Heart left ventricle (tissue), 16 donors: Measurements from ENCODE around the gene CEP20. TPM values are rescaled to one million over a fixed set of nuclear protein-coding genes. Genes with fewer than 3 reads are reported as not detected.
A peak's percentile ranks its signal among the peaks of the same experiment; 100 is the strongest.

Experiments
- ATAC-seq, 4 donors: fragments of 200-7000 bp; cut with Tn5 transposase; one replicate each; pipeline ENCODE4 v1.9.1; 2020 to 2022; ENCODE audit warnings: moderate library complexity in 4 of 4, mild to moderate bottlenecking in 3 of 4, moderate number of reproducible peaks in 1 of 4
- DNase-seq, 5 donors: peaks; one replicate each; pipeline ENCODE4 v3.0.0-alpha.2; 2020
- H3K27ac ChIP-seq, 12 donors: fragments of 200-600 bp; sonication (generic) in 4 of 12; one replicate each; pipeline versions ENCODE4 v1.5.0 to v1.8.0; 2016 to 2022; ENCODE audit warnings: mild to moderate bottlenecking in 2 of 12
- H3K27me3 ChIP-seq, 9 donors: fragments of 200-600 bp; sonication (generic) in 2 of 9; one replicate each; pipeline versions ENCODE4 v1.5.1 to v1.8.0; 2016 to 2022; ENCODE audit warnings: mild to moderate bottlenecking in 3 of 9
- H3K36me3 ChIP-seq, 9 donors: fragments of 200-600 bp; sonication (generic) in 2 of 9; one replicate each; pipeline versions ENCODE4 v1.5.0 to v1.8.0; 2018 to 2022; ENCODE audit warnings: mild to moderate bottlenecking in 2 of 9
- H3K4me1 ChIP-seq, 12 donors: fragments of 200-600 bp; sonication (generic) in 4 of 12; one replicate each; pipeline versions ENCODE4 v1.5.0 to v1.8.0; 2016 to 2022; ENCODE audit warnings: mild to moderate bottlenecking in 3 of 12
- H3K4me3 ChIP-seq, 12 donors: fragments of 200-600 bp; sonication (generic) in 4 of 12; one replicate each; pipeline versions ENCODE4 v1.5.0 to v1.8.0; 2017 to 2022; ENCODE audit warnings: mild to moderate bottlenecking in 9 of 12, moderate library complexity in 4 of 12
- H3K9me3 ChIP-seq, 12 donors: fragments of 200-600 bp; sonication (generic) in 4 of 12; one replicate each; pipeline versions ENCODE4 v1.5.0 to v1.8.0; 2016 to 2022; ENCODE audit warnings: mild to moderate bottlenecking in 1 of 12
- POLR2A ChIP-seq, 2 donors: fragments of 450-650 bp; IDR thresholded peaks; one replicate each; pipeline ENCODE4 v1.6.1; 2017; ENCODE audit warnings: antibody characterized with exemption in 2 of 2, mild to moderate bottlenecking in 2 of 2, moderate library complexity in 2 of 2
- WGBS, 4 donors: extraction: QIAGEN DNeasy Blood & Tissue Kit in 2 of 4; methylation state at CpG; one replicate each; pipeline versions ENCODE4 v1.1.5 to v1.1.7; 2013 to 2018; 5-methylcytosine and 5-hydroxymethylcytosine counted together
- intact Hi-C, 10 donors: fragments of 100-400 bp; cut with DNase I; formaldehyde crosslinking; loops; one replicate each; pipeline versions ENCODE4 v1.11.1 to v1.14.2; 2022
- polyA plus RNA-seq, 2 donors: library from polyadenylated mRNA; stranded (reverse); fragments of 200-250 nt; gene quantifications; one replicate each; pipeline ENCODE4 v1.2.3, GENCODE V29; 2013
- total RNA-seq, 9 donors: library from RNA; depleted of rRNA in 2 of 9; stranded (reverse); fragments of >200 nt in 2 of 9; fragmentation: NEBNext Ultra II Directional in 3 of 9; extraction: Animal tissue kit (Norgen Biotek cat#: 25700) in 3 of 9; gene quantifications; one replicate each; pipeline versions ENCODE4 v1.1.0 to v1.2.4, GENCODE V29; 2016 to 2023
- TF ChIP-seq, protein P1 (sequence below), 12 donors: fragments of 200-600 bp; sonication (generic) in 4 of 12; IDR thresholded peaks; one replicate each; pipeline versions ENCODE4 v1.5.0 to v1.8.0; 2018 to 2022; ENCODE audit warnings: antibody characterized with exemption in 12 of 12, mild to moderate bottlenecking in 5 of 12
- donor health status: ischemic (EF 13 %, LVEDD 7.1; RV severe dilation, severe dysfunction).
- donor health status: healthy with polysubstance abuse.
- donor health status: DM: no; HTN: yes; CAD: no.
- donor health status: DM: no; HTN: no; CAD: no.
- donor health status: ischemic (EF 25% LVEDD 6.9; RV normal size, moderate dysfunction).
- donor health status: ischemic (EF 25% LVEDD 5.7; RV mildly dilated, moderate dysfunction).
- donor health status: healthy.
- donor health status: DM: yes; HTN: yes; CAD: no.
- donor health status: ischemic (EF 35%, LVEDD 5.7; RV mildly dilated, moderate dysfunction).
- donor health status: nonischemic (EF 11% LVEDD 7.7; RV severe dilation, severe dysfunction).
- donor health status: DM: yes; HTN: yes; CAD: no.
- donor health status: PGD.
- donor health status: ischemic (EF 29% LVEDD 5.4; RV normal size, mild dysfunction).
- donor health status: nonischemic (EF 23%, LVEDD 6.1; RV moderate dilation, normal function).

The CEP20 gene
- total and polyA plus RNA-seq, 11 donors = 14.1 to 40.3 (median 28.0) TPM

DNA sequence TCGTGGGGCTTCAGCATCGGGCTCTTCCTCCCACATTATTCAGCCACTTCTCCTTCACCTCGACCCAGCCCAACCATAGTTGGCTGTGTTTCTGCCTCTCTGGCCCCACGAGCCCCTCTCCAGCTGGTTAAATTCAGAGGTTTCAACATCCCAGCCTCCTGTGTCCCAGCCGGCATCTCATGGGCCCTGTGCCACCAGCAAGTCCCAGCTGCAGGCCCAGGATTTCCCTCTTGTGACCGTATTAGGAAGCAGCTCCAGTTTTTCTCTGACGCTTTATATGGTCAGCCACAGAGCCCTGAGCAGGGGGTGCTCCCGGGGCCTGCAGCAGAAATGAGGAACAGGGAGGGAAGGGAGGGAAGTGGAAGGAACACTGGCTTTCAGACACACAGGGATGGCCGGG is 58.9 kb downstream of the CEP20 start:
- Histone ChIP-seq H3K27ac (peak overlapping the region in 1 of 12 donors; percentile 87), H3K4me1 (peaks cover 0 to 8% (median 0%) of the 10 kb centered on the region in 12 donors), H3K36me3 (no peaks in the 10 kb centered on the region), H3K27me3 (no peaks in the 10 kb centered on the region), H3K4me3 (no peak overlapping the region), H3K9me3 (no peaks in the 10 kb centered on the region)
- WGBS, 4 donors = 35 to 38% (median 36%) methylated on average over 9 of the region's 9 CpGs
- ATAC-seq (peak in 3 of 4 donors; percentile 59 to 87 (median 67)), DNase-seq (peak; percentile 42 to 65 (median 47))
- TF ChIP-seq POLR2A (IDR thresholded peaks at IDR 0.05) = no peak
- TF ChIP-seq, protein P1, sequence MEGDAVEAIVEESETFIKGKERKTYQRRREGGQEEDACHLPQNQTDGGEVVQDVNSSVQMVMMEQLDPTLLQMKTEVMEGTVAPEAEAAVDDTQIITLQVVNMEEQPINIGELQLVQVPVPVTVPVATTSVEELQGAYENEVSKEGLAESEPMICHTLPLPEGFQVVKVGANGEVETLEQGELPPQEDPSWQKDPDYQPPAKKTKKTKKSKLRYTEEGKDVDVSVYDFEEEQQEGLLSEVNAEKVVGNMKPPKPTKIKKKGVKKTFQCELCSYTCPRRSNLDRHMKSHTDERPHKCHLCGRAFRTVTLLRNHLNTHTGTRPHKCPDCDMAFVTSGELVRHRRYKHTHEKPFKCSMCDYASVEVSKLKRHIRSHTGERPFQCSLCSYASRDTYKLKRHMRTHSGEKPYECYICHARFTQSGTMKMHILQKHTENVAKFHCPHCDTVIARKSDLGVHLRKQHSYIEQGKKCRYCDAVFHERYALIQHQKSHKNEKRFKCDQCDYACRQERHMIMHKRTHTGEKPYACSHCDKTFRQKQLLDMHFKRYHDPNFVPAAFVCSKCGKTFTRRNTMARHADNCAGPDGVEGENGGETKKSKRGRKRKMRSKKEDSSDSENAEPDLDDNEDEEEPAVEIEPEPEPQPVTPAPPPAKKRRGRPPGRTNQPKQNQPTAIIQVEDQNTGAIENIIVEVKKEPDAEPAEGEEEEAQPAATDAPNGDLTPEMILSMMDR (IDR thresholded peaks at IDR 0.05) = peak in 1 of 12 donors; percentile 12
- intact Hi-C loops = loop anchor here in 1 of 10 donors (10.0 kb wide), 1 partner anchor 65 kb away; no protein-coding TSS in a partner anchor

DNA sequence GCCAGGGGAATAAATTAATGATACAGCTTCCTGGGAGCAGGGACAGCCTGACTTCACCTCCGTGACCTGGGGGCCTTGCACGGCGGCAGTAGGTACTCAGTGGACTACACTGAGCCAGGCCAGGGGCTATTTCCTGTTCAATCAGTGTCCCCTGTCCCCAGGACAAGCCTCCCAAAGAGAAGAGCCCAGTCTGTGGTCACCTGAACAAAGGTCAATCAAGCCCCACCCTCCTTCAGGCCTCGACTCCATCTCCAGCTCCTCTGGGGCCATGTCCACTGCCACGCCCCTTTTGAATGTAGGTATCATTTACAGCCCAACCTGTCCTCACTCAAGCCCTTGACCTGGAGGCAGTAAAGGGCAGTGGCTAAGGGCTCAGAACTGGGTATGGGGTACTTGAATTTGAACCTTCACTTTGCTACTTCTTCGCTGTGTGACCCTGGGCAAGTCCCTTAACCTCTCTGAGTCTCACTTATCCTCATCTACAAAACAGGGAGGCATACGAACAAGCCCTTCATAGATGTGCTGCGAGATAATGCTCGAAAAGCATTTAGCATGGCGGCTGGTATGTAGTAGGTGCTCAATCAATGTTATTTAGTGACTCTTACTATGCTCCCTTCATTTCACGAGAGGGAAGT is 60.6 kb downstream of the CEP20 start:
- no peaks in the 10 kb centered on the region for H3K27me3 ChIP-seq
- no peaks in the 10 kb centered on the region for H3K9me3 ChIP-seq
- no peaks in the 10 kb centered on the region for H3K36me3 ChIP-seq
- TF ChIP-seq, protein P1 (IDR thresholded peaks at IDR 0.05) = no peak
- peak overlapping the region in 1 of 12 donors; percentile 87 for H3K27ac ChIP-seq
- intact Hi-C loops = loop anchor here in 1 of 10 donors (10.0 kb wide), 1 partner anchor 63 kb away; no protein-coding TSS in a partner anchor
- DNase-seq (no peak), ATAC-seq (no peak)
- peaks cover 0 to 8% (median 0%) of the 10 kb centered on the region in 12 donors for H3K4me1 ChIP-seq
- 91 to 93% (median 91%) methylated on average over 11 of the region's 11 CpGs for WGBS, 4 donors
- no peak overlapping the region for H3K4me3 ChIP-seq

DNA sequence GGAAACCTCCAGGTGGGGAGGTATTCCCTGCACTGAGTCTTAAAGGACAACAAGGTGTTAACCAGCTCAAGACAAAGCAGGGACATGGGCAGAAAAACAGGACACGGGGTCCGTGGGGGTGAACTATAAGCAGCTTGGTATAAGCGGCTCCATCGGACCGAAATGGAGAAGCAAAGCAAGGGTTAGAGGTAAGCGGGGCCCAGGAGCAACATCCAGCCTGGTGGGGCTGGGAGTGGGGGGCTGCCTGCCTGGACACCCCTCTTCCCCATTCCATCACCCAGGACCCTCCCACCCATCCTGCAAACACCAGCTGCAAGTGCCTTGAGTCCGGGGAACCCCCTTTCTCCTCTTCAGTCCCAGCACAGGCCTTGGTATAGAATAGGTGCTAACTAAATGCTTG is 61.1 kb downstream of the CEP20 start:
- Histone ChIP-seq H3K36me3 (no peaks in the 10 kb centered on the region), H3K27me3 (no peaks in the 10 kb centered on the region), H3K9me3 (no peaks in the 10 kb centered on the region), H3K4me3 (no peak overlapping the region), H3K4me1 (peaks cover 0 to 8% (median 0%) of the 10 kb centered on the region in 12 donors), H3K27ac (peak overlapping the region in 1 of 12 donors; percentile 87)
- intact Hi-C loops = loop anchor here in 1 of 10 donors (10.0 kb wide), 1 partner anchor 62 kb away; no protein-coding TSS in a partner anchor
- DNase-seq = no peak
- TF ChIP-seq, protein P1 (IDR thresholded peaks at IDR 0.05) = no peak
- no peak for TF ChIP-seq POLR2A (IDR thresholded peaks at IDR 0.05)
- 90 to 96% (median 92%) methylated on average over 7 of the region's 7 CpGs for WGBS, 4 donors
- no peak for ATAC-seq

DNA sequence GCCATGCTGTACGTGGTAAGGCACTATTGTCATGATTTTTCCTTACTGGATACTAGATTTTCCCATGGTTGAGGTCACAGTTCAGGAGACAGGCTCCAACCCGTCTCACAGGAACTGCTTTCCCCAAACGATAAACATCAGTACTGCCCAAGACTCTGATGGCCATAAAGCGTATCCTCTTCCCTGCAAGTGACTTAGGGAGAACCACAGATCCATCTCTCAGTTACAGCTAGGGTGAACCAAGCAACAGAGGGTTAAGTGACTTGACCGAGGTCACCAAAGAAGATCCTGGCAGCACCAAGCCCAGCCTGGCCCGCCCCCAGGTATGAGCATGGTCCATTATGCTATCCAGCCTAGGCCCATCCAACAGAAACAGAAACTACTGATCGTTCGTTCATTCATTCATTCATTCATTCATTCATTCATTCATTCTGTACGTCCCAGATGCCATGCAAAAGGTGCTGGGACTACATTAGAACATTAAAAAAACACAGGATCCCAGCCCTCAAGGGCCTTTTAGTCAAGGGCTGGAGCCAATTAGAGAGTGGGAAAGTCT is 62.6 kb downstream of the CEP20 start:
- DNase-seq (no peak), ATAC-seq (no peak)
- Histone ChIP-seq H3K36me3 (no peaks in the 10 kb centered on the region), H3K4me1 (peaks cover 0 to 8% (median 0%) of the 10 kb centered on the region in 12 donors), H3K4me3 (no peak overlapping the region), H3K9me3 (no peaks in the 10 kb centered on the region), H3K27ac (peak overlapping the region in 1 of 12 donors; percentile 87), H3K27me3 (no peaks in the 10 kb centered on the region)
- intact Hi-C loops = loop anchor here in 1 of 10 donors (10.0 kb wide), 1 partner anchor 61 kb away; no protein-coding TSS in a partner anchor
- TF ChIP-seq, protein P1 (IDR thresholded peaks at IDR 0.05) = no peak
- WGBS, 4 donors = 69 to 81% (median 73%) methylated on average over 6 to 9 of the region's 9 CpGs
